ENCODE measurements around the gene TRABD2A. TPM values are rescaled to one million over a fixed set of nuclear protein-coding genes. Genes with fewer than 3 reads are reported as not detected.

The TRABD2A gene
- 1.00 and 1.4 TPM in 2 replicates for total RNA-seq

GRCh38 chr2:84880645-84881521 lies at the start of gene TRABD2A:
Gene TRABD2A (minus strand): TSS chr2:84881084. CDS start chr2:84881039, 45 bp downstream.

GRCh38 chr2:84905181-84906107 lies 24.6 kb upstream of the TRABD2A start, which contains the start of gene TMSB10:
Gene TMSB10 (plus strand): TSS chr2:84905656.

Other genes starting within 250 kb of the TRABD2A start
- 3,676 and 4,445 TPM in 2 replicates for gene TMSB10, start 24.6 kb upstream of the TRABD2A start, total RNA-seq
- 107 and 145 TPM in 2 replicates for gene KCMF1, start 90.1 kb upstream of the TRABD2A start, total RNA-seq

All from nasal cavity respiratory epithelium epithelial cell of viscerocranial mucosa (primary cell).